Measurements from ENCODE around the gene SVOP. TPM values are rescaled to one million over a fixed set of nuclear protein-coding genes. Genes with fewer than 3 reads are reported as not detected.

SVOP gene
- total RNA-seq, 3 donors from 2014 or later (not counting 1 experiment from before 2014, with no cell fraction given), result not detected

DNA sequence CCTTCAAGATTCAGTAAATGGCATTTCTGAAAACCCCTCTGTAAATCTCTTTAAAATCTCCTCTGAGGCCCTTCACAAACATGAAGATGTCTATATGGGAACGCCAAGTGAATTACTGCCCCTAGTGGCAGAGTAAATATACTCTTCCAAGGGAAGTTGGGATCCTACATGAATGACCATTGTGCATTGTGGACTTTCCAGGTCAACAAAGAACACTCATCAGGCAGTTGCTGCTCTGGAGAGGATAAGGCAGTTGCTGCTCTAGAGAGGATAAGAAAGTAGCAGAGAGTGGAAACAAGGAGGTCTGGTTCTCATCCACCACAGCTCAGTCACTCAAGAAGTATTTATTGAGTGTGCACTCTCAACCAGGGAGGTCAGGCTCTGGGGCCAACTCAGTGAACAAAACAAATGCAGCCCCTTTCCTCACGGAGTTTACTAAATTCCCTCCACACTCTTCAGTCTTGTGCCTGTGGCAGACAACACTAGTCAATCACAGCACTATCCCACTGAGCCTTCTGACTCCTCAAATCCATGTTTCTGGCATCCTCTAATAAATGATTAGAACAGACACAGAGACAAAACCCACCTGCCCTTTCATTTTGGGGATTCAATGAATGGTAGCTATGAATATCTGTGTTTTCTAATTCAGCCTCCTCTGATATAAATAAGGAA lies 52.9 kb downstream of the SVOP start:
- no peaks in the 10 kb centered on the region for H3K4me1 ChIP-seq (ENCODE audit: control insufficient read depth, insufficient read depth, low read length)
- H3K27me3 Mint-ChIP-seq (ENCODE audit: low read depth in 2 of 2), result peaks cover 0 to 6% of the 10 kb centered on the region in 2 donors
- intact Hi-C loops (cut with micrococcal nuclease), result no loop called here
- no peaks in the 10 kb centered on the region for H3K36me3 Mint-ChIP-seq
- no peaks in the 10 kb centered on the region for H3K9me3 ChIP-seq (ENCODE audit: control insufficient read depth, insufficient read depth, low read length)
- no peaks in the 10 kb centered on the region for H3K27me3 ChIP-seq (ENCODE audit: control insufficient read depth, insufficient read depth, low read length)
- no peak overlapping the region for H3K27ac Mint-ChIP-seq
- no peaks in the 10 kb centered on the region for H3K4me1 Mint-ChIP-seq
- no peak overlapping the region for H3K27ac ChIP-seq (ENCODE audit: low read length)
- TF ChIP-seq, protein P1, sequence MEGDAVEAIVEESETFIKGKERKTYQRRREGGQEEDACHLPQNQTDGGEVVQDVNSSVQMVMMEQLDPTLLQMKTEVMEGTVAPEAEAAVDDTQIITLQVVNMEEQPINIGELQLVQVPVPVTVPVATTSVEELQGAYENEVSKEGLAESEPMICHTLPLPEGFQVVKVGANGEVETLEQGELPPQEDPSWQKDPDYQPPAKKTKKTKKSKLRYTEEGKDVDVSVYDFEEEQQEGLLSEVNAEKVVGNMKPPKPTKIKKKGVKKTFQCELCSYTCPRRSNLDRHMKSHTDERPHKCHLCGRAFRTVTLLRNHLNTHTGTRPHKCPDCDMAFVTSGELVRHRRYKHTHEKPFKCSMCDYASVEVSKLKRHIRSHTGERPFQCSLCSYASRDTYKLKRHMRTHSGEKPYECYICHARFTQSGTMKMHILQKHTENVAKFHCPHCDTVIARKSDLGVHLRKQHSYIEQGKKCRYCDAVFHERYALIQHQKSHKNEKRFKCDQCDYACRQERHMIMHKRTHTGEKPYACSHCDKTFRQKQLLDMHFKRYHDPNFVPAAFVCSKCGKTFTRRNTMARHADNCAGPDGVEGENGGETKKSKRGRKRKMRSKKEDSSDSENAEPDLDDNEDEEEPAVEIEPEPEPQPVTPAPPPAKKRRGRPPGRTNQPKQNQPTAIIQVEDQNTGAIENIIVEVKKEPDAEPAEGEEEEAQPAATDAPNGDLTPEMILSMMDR (IDR thresholded peaks at IDR 0.05), result peak; percentile 14
- DNase-seq (no peak), ATAC-seq (no peak)
- H3K9me3 Mint-ChIP-seq, result no peaks in the 10 kb centered on the region
- no peak overlapping the region for H3K4me3 ChIP-seq (ENCODE audit: low read length)
- WGBS (ENCODE audit: insufficient coverage), result 91% methylated on average over 2 of the region's 2 CpGs
- no peaks in the 10 kb centered on the region for H3K36me3 ChIP-seq (ENCODE audit: control insufficient read depth, insufficient read depth, low read length)
- H3K4me3 Mint-ChIP-seq, result no peak overlapping the region

DNA sequence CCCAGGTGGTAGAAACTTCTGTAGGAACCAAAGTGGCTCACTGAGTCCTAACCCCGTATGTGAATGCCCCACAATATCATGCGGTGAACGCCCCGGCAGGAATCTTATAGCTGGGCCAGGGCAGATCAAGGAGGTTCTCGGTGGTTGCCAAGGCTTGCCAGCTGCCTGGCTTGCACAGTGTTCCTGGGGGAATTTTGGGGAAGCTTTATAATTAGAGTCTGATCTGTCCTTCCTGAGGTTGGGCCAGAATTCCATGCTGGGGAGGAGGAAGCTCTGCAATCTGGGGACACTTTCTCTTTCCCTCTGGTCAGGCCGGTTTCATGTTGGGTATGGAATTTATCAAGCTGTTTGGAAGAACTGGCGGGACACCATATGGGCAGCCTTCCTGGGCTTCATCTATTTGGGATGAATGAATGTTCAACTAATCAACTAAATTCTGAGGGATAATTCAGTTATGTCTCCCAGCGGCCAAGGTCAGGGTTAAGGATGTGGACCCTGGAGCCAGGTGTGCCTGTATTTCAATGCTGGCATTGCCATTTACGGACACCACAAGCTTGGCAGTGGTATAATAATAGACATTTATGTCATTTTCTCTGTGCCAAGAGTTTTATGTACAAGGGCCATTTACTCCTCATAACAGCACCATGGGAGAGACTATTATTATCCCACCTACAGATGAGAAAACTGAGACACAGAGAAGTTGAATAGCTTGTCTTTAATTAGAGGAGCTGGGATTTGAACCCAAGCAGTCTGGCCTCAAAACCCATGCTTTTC lies 54.3 kb downstream of the SVOP start:
- H3K27ac Mint-ChIP-seq, result no peak overlapping the region

DNA sequence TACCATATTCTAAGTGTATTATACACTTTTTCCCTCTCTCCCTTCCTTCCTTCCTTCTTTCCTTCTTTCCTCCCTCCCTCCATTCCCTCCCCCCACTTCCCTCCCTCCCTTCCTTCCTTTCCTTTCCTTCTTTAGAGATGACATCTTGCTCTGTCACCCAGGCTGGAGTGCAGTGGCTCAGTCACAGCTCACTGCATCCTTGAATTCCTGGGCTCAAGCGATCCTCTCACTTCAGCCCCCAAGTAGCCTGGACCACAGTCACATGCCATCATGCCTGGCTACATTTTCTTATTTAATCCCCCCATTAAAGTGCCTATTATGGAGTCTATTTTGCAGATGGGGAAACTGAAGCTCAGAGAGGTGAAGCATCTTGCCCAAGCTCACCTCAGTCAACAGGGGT lies 55.0 kb downstream of the SVOP start:
- H3K4me3 ChIP-seq (ENCODE audit: low read length), result no peak overlapping the region
- WGBS (ENCODE audit: insufficient coverage), result 93% methylated on average over 1 of the region's 1 CpG
- H3K27ac Mint-ChIP-seq, result no peak overlapping the region
- peaks cover 0 to 6% of the 10 kb centered on the region in 2 donors for H3K27me3 Mint-ChIP-seq (ENCODE audit: low read depth in 2 of 2)
- no peaks in the 10 kb centered on the region for H3K4me1 Mint-ChIP-seq
- no peak for ATAC-seq
- no peaks in the 10 kb centered on the region for H3K36me3 Mint-ChIP-seq
- no peak overlapping the region for H3K4me3 Mint-ChIP-seq
- no peaks in the 10 kb centered on the region for H3K4me1 ChIP-seq (ENCODE audit: control insufficient read depth, insufficient read depth, low read length)
- no peak overlapping the region for H3K27ac ChIP-seq (ENCODE audit: low read length)
- no peaks in the 10 kb centered on the region for H3K9me3 Mint-ChIP-seq
- H3K36me3 ChIP-seq (ENCODE audit: control insufficient read depth, insufficient read depth, low read length), result no peaks in the 10 kb centered on the region
- intact Hi-C loops (cut with micrococcal nuclease), result no loop called here
- TF ChIP-seq, protein P1 (IDR thresholded peaks at IDR 0.05), result no peak
- no peak for DNase-seq
- no peaks in the 10 kb centered on the region for H3K9me3 ChIP-seq (ENCODE audit: control insufficient read depth, insufficient read depth, low read length)
- H3K27me3 ChIP-seq (ENCODE audit: control insufficient read depth, insufficient read depth, low read length), result no peaks in the 10 kb centered on the region

More for the DNA sequence above, 54.3 kb downstream of the SVOP start:
- intact Hi-C loops (cut with micrococcal nuclease), result no loop called here
- Mint-ChIP-seq H3K9me3 (no peaks in the 10 kb centered on the region), H3K4me1 (no peaks in the 10 kb centered on the region), H3K36me3 (no peaks in the 10 kb centered on the region), H3K4me3 (no peak overlapping the region), H3K27me3 (ENCODE audit: low read depth in 2 of 2) (peaks cover 0 to 6% of the 10 kb centered on the region in 2 donors)
- H3K36me3 ChIP-seq (ENCODE audit: control insufficient read depth, insufficient read depth, low read length), result no peaks in the 10 kb centered on the region
- H3K27me3 ChIP-seq (ENCODE audit: control insufficient read depth, insufficient read depth, low read length), result no peaks in the 10 kb centered on the region
- no peaks in the 10 kb centered on the region for H3K4me1 ChIP-seq (ENCODE audit: control insufficient read depth, insufficient read depth, low read length)
- ATAC-seq, result no peak
- WGBS (ENCODE audit: insufficient coverage), result 92% methylated on average over 7 of the region's 9 CpGs
- no peaks in the 10 kb centered on the region for H3K9me3 ChIP-seq (ENCODE audit: control insufficient read depth, insufficient read depth, low read length)
- H3K27ac ChIP-seq (ENCODE audit: low read length), result no peak overlapping the region
- no peak overlapping the region for H3K4me3 ChIP-seq (ENCODE audit: low read length)
- TF ChIP-seq, protein P1 (IDR thresholded peaks at IDR 0.05), result no peak
- DNase-seq, result no peak

All from natural killer cell (primary cell).